ENCODE results near the gene KCNK1.
"Not testable (repeated sequence)": the region's sequence is repeated elsewhere in the genome, so short reads cannot be mapped to it uniquely, and the experiment has no call there.

The KCNK1 gene

DNA sequence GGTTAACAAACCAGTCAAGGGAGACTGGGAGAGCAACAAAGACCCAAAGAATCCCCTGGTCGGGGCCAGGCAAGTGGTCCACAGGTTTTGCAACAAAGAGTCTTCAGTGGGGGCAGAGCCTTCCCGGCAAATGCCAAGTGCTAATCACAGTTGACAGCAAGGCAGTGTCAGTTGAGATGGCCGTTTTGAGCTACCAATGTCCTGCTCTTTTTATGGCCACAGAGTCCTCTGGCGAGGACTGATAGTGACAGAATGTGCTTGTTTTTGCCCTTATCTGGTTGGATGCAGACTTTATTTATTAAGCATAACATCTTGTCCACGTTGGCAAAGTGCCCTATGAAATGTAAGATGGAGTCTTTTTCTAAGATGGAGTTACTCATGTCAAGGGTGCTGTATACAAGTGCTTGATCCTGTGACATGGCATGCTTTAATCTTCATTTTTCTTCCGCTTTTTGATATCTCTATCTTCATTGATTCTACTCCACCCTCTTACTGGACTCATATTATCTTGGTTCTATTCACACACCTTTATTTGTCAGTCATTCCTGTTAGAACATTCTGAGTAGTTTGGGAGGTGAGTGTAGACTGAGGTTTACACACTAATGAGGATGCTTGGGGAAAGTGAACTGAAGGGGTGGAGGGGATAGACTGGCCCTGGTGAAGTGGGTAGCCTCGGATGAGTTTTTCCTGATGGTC lies 51.8 kb downstream of the KCNK1 start:
- H3K9ac ChIP-seq: no peak overlapping the region
- H3K27me3 ChIP-seq (ENCODE audit: control insufficient read depth, insufficient read depth, low read length): no peaks in the 10 kb centered on the region
- H3K27ac ChIP-seq: no peak overlapping the region
- no peak overlapping the region for H3K4me3 ChIP-seq (ENCODE audit: low read depth, low read length)
- no peak for TF ChIP-seq CTCF (IDR thresholded peaks at IDR 0.05)
- no peak overlapping the region for H2AFZ ChIP-seq
- no peak overlapping the region for H3K4me2 ChIP-seq (ENCODE audit: low read length)
- no peaks in the 10 kb centered on the region for H3K79me2 ChIP-seq
- no peaks in the 10 kb centered on the region for H3K4me1 ChIP-seq
- no peaks in the 10 kb centered on the region for H3K9me3 ChIP-seq (ENCODE audit: control insufficient read depth, low read length)
- no peaks in the 10 kb centered on the region for H3K36me3 ChIP-seq (ENCODE audit: control insufficient read depth, insufficient read depth, low read length)

- TF ChIP-seq CTCF (IDR thresholded peaks at IDR 0.05): no peak
- Histone ChIP-seq H3K4me1 (no peaks in the 10 kb centered on the region), H3K9me3 (ENCODE audit: control insufficient read depth, low read length) (no peaks in the 10 kb centered on the region), H3K4me2 (ENCODE audit: low read length) (no peak overlapping the region), H3K27ac (no peak overlapping the region), H3K4me3 (ENCODE audit: low read depth, low read length) (no peak overlapping the region), H3K27me3 (ENCODE audit: control insufficient read depth, insufficient read depth, low read length) (no peaks in the 10 kb centered on the region), H2AFZ (no peak overlapping the region), H3K36me3 (ENCODE audit: control insufficient read depth, insufficient read depth, low read length) (no peaks in the 10 kb centered on the region), H3K9ac (no peak overlapping the region), H3K79me2 (no peaks in the 10 kb centered on the region)
Observed at GRCh38 chr1:233667741-233668140, 53.8 kb downstream of the KCNK1 start.

DNA sequence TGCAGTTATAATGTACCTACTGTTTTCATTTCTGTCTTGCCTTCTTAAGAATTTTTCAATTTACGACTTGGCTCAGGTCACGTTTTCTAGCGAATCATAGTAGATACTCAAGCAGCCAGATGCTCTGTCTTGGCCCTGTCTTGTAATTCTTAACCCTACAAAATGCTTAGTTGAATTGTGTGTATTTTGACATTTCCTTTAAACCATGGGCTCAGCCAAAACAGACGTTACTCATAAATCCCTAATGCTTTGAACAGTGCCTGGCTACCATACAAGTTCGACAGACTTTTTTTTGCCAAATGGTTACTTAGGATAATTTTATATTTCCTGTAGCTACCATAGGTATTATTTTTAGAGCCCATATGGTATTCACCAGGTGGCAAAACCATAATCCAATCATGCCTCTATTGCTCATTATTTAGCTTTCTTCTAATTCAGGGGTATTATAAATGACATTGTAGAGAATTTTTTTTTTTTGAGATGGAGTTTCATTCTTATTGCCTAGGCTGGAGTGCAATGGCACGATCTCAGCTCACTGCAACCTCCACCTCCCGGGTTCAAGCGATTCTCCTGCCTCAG lies 54.3 kb downstream of the KCNK1 start:
- no peak overlapping the region for H3K27ac ChIP-seq
- no peaks in the 10 kb centered on the region for H3K36me3 ChIP-seq (ENCODE audit: control insufficient read depth, insufficient read depth, low read length)
- H3K79me2 ChIP-seq: no peaks in the 10 kb centered on the region
- no peak overlapping the region for H3K4me2 ChIP-seq (ENCODE audit: low read length)
- H3K4me3 ChIP-seq (ENCODE audit: low read depth, low read length): no peak overlapping the region
- H2AFZ ChIP-seq: no peak overlapping the region
- TF ChIP-seq CTCF (IDR thresholded peaks at IDR 0.05): no peak
- no peaks in the 10 kb centered on the region for H3K9me3 ChIP-seq (ENCODE audit: control insufficient read depth, low read length)
- no peak overlapping the region for H3K9ac ChIP-seq
- H3K4me1 ChIP-seq: no peaks in the 10 kb centered on the region
- H3K27me3 ChIP-seq (ENCODE audit: control insufficient read depth, insufficient read depth, low read length): no peaks in the 10 kb centered on the region

GRCh38 chr1:233668725-233669294 lies 54.9 kb downstream of the KCNK1 start:
- Histone ChIP-seq H3K9ac (no peak overlapping the region), H2AFZ (no peak overlapping the region), H3K79me2 (no peaks in the 10 kb centered on the region), H3K9me3 (ENCODE audit: control insufficient read depth, low read length) (no peaks in the 10 kb centered on the region), H3K27ac (no peak overlapping the region), H3K27me3 (ENCODE audit: control insufficient read depth, insufficient read depth, low read length) (no peaks in the 10 kb centered on the region), H3K4me2 (ENCODE audit: low read length) (no peak overlapping the region), H3K4me1 (no peaks in the 10 kb centered on the region), H3K4me3 (ENCODE audit: low read depth, low read length) (no peak overlapping the region), H3K36me3 (ENCODE audit: control insufficient read depth, insufficient read depth, low read length) (no peaks in the 10 kb centered on the region)
- no peak for TF ChIP-seq CTCF (IDR thresholded peaks at IDR 0.05)

DNA sequence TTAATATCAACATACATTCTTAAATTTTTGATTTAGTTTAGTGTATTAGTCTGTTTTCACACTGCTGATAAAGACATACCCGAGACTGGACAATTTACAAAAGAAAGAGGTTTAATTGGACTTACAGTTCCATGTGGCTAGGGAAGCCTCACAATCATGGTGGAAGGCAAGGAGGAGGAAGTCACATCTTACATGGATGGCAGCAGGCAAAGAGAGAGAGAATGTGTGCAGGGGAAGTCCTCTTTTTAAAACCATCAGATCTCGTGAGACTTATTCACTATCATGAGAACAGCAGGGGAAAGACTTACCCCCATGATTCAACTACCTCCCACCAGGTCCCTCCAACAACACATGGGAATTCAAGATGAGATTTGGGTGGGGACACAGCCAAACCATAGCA lies 56.5 kb downstream of the KCNK1 start:
- not testable (repeated sequence) for H3K4me1 ChIP-seq; H3K9ac ChIP-seq; H3K4me3 ChIP-seq (ENCODE audit: low read depth, low read length); H3K9me3 ChIP-seq (ENCODE audit: control insufficient read depth, low read length); H3K4me2 ChIP-seq (ENCODE audit: low read length); H3K36me3 ChIP-seq (ENCODE audit: control insufficient read depth, insufficient read depth, low read length); H2AFZ ChIP-seq; H3K27me3 ChIP-seq (ENCODE audit: control insufficient read depth, insufficient read depth, low read length); H3K79me2 ChIP-seq; H3K27ac ChIP-seq

All from parathyroid adenoma (tissue), 2 donors.